Thyroid gland (tissue), 4 donors: Measurements from ENCODE around the gene CDKL1.

Experiments used
- CTCF ChIP-seq, 6 experiments: fragments of 200-600 bp in 3 of 6; fragments of 450-650 bp in 3 of 6; sonication (generic) in 3 of 6; IDR thresholded peaks; one replicate each; pipeline ENCODE4 v1.5.1; 2016 to 2019; ENCODE audit warnings: antibody characterized with exemption in 6 of 6, mild to moderate bottlenecking in 2 of 6, inconsistent platforms in 1 of 6, moderate library complexity in 1 of 6
- POLR2A ChIP-seq, 2 donors: fragments of 450-650 bp; IDR thresholded peaks; one replicate each; pipeline ENCODE4 v1.6.1; 2017; ENCODE audit warnings: antibody characterized with exemption in 2 of 2, mild to moderate bottlenecking in 2 of 2, moderate library complexity in 1 of 2

DNA sequence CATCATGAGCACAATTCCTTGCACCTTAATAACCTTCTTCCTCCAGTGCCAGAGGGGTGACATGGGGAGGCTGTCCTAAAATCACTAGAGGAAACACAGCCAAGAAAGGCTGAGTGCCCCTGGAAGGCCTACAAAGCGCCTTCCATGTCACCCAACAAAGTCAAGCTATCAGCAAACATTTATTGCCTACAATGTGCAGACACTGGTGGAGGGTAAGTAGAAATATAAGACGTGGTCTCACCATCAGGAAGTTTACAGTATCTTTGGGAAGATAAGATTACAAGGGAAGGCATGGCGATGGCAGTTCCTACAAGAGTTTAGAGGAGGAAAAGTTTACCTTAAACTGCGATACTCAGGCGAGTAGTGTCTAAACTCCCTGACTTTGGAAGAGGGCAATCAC lies 56.6 kb downstream of the CDKL1 start:
- TF ChIP-seq CTCF (IDR thresholded peaks at IDR 0.05) (no peak), POLR2A (IDR thresholded peaks at IDR 0.05) (no peak)
